HepG2 (cell line): ENCODE results near the gene SH3TC2. TPM values are rescaled to one million over a fixed set of nuclear protein-coding genes. Genes with fewer than 3 reads are reported as not detected.

Experiments used
- ARID5B ChIP-seq: IDR thresholded peaks from 2 replicates; pipeline ENCODE4 v1.4.0; 2020; ENCODE audit warnings: mild to moderate bottlenecking, missing genetic modification reagents
- CEBPG ChIP-seq: IDR thresholded peaks from 2 replicates; pipeline ENCODE4 v1.6.1; 2016
- FOXK1 ChIP-seq: sonication (generic); formaldehyde crosslinking; IDR thresholded peaks from 2 replicates; pipeline ENCODE4 v1.4.0; 2020; ENCODE audit warnings: low read depth, missing genetic modification reagents, borderline replicate concordance
- HES4 ChIP-seq: sonication (generic); formaldehyde crosslinking; IDR thresholded peaks from 2 replicates; pipeline ENCODE4 v1.9.0; 2021; ENCODE audit warnings: mild to moderate bottlenecking, missing genetic modification reagents, borderline replicate concordance
- LCORL ChIP-seq, 2 experiments: fragments of 450-650 bp in 1 of 2; sonication (generic) in 1 of 2; formaldehyde crosslinking in 1 of 2; IDR thresholded peaks; 2 replicates each; pipeline versions ENCODE4 v1.5.0 to v1.6.1; 2017 to 2020; ENCODE audit warnings: antibody characterized with exemption in 1 of 2, missing genetic modification reagents in 1 of 2
- PCBP1 ChIP-seq: fragments of 200-400 bp; formaldehyde crosslinking; IDR thresholded peaks from 2 replicates; pipeline ENCODE4 v1.6.1; 2017; ENCODE audit warnings: mild to moderate bottlenecking, low read depth, low read length, borderline replicate concordance
- SOX5 ChIP-seq: IDR thresholded peaks from 2 replicates; pipeline ENCODE4 v1.6.1; 2016; ENCODE audit warnings: borderline replicate concordance
- SRY ChIP-seq: sonication (generic); formaldehyde crosslinking; IDR thresholded peaks from 2 replicates; pipeline ENCODE4 v1.8.0; 2022; ENCODE audit warnings: mild to moderate bottlenecking, missing genetic modification reagents
- TSC22D2 ChIP-seq: sonication (generic); formaldehyde crosslinking; IDR thresholded peaks from 2 replicates; pipeline ENCODE4 v1.5.1; 2020; ENCODE audit warnings: missing genetic modification reagents, mild to moderate bottlenecking, borderline replicate concordance
- YEATS2 ChIP-seq: sonication (generic); formaldehyde crosslinking; IDR thresholded peaks from 2 replicates; pipeline ENCODE4 v1.4.0; 2020; ENCODE audit warnings: missing genetic modification reagents, borderline replicate concordance
- ZNF367 ChIP-seq: sonication (generic); formaldehyde crosslinking; IDR thresholded peaks from 2 replicates; pipeline ENCODE4 v1.4.0; 2020; ENCODE audit warnings: missing genetic modification reagents, borderline replicate concordance
- ZNF644 ChIP-seq: IDR thresholded peaks from 2 replicates; pipeline ENCODE4 v1.6.1; 2016; ENCODE audit warnings: low read depth
- ZNF770 ChIP-seq: sonication (generic); formaldehyde crosslinking; IDR thresholded peaks from 2 replicates; pipeline ENCODE4 v1.5.0; 2020; ENCODE audit warnings: mild to moderate bottlenecking, missing genetic modification reagents
- ZZZ3 ChIP-seq: sonication (generic); formaldehyde crosslinking; IDR thresholded peaks from 2 replicates; pipeline ENCODE4 v1.4.0; 2020; ENCODE audit warnings: missing genetic modification reagents, mild to moderate bottlenecking, borderline replicate concordance
- polyA plus RNA-seq, 8 experiments: library from polyadenylated mRNA; depleted of rRNA in 3 of 8; stranded (reverse) in 7 of 8; unstranded in 1 of 8; fragments of >200 nt; fragmentation: Illumina TruSeq in 4 of 8; extraction: Trizol in 4 of 8; gene quantifications; 2 replicates each; pipeline versions ENCODE4 v1.2.1 to v1.2.3, GENCODE V29; 2011 to 2016; ENCODE audit warnings: low read depth in 4 of 8, missing spikeins in 1 of 8, mixed read lengths in 1 of 8; ENCODE audit not compliant: insufficient read depth in 1 of 8
- total RNA-seq, 5 experiments: library from RNA; depleted of rRNA; stranded (reverse); fragments of >200 nt; fragmentation: Illumina TruSeq; extraction: Trizol; gene quantifications; 2 replicates each; pipeline ENCODE4 v1.2.3, GENCODE V29; 2016; ENCODE audit warnings: low read depth in 1 of 5
- TF ChIP-seq, protein P1 (sequence below): sonication (generic); formaldehyde crosslinking; IDR thresholded peaks from 2 replicates; pipeline ENCODE4 v1.5.0; 2020; ENCODE audit warnings: missing genetic modification reagents, mild to moderate bottlenecking, borderline replicate concordance
- TF ChIP-seq, protein P2 (sequence below): sonication (generic); formaldehyde crosslinking; IDR thresholded peaks from 2 replicates; pipeline ENCODE4 v1.8.0; 2022; ENCODE audit warnings: missing genetic modification reagents, mild to moderate bottlenecking, inconsistent platforms, borderline replicate concordance
- TF ChIP-seq, protein P3 (sequence below): sonication (generic); formaldehyde crosslinking; IDR thresholded peaks from 2 replicates; pipeline ENCODE4 v1.5.1; 2020; ENCODE audit warnings: mild to moderate bottlenecking, missing genetic modification reagents, moderate library complexity

SH3TC2 gene
- total and polyA plus RNA-seq, 2 of the 13 experiments (the other 11 are each of a cell fraction or from before 2014, with no cell fraction given): 0.34 to 0.71 TPM

GRCh38 chr5:149063017-149063687 is at the start of gene SH3TC2 (continued):
- TF ChIP-seq HES4 (no peak), CEBPG (CRISPR knock-in tag) (no peak), SOX5 (CRISPR knock-in tag) (peak; percentile 64; the same call in 1 of the 2 replicates), ARID5B (CRISPR knock-in tag) (0 out of 2 replicates have a peak, but pooled peaks have one; percentile 14), ZZZ3 (CRISPR knock-in tag) (no peak), SRY (CRISPR knock-in tag) (no peak), ZNF770 (peak; percentile 43; the same call in 1 of the 2 replicates), YEATS2 (CRISPR knock-in tag) (no peak), FOXK1 (CRISPR knock-in tag) (no peak), TSC22D2 (CRISPR knock-in tag) (no peak), ZNF644 (CRISPR knock-in tag) (0 out of 2 replicates have a peak, but pooled peaks have one; percentile 23), PCBP1 (no peak), LCORL (IDR thresholded peaks at IDR 0.05) (no peak), LCORL (CRISPR knock-in tag; IDR thresholded peaks at IDR 0.05) (0 out of 2 replicates have a peak, but pooled peaks have one; percentile 22), ZNF367 (no peak)
- TF ChIP-seq, protein P1, sequence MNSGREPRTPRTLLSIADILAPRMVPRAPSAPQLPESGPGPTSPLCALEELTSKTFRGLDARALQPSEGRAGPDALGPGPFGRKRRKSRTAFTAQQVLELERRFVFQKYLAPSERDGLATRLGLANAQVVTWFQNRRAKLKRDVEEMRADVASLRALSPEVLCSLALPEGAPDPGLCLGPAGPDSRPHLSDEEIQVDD (CRISPR knock-in tag): no peak
- TF ChIP-seq, protein P2, sequence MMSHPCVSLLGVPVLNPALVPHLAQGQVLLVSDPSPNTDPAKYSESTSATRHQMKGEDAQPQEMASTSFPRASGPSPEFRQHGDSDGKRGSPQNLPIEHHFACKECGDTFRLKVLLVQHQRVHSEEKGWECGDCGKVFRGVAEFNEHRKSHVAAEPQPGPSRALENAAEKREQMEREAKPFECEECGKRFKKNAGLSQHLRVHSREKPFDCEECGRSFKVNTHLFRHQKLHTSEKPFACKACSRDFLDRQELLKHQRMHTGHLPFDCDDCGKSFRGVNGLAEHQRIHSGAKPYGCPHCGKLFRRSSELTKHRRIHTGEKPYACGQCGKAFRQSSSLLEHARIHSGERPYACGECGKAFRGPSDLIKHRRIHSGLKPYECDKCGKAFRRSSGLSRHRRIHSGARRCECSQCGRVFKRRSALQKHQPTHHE (CRISPR knock-in tag): no peak
- TF ChIP-seq, protein P3, sequence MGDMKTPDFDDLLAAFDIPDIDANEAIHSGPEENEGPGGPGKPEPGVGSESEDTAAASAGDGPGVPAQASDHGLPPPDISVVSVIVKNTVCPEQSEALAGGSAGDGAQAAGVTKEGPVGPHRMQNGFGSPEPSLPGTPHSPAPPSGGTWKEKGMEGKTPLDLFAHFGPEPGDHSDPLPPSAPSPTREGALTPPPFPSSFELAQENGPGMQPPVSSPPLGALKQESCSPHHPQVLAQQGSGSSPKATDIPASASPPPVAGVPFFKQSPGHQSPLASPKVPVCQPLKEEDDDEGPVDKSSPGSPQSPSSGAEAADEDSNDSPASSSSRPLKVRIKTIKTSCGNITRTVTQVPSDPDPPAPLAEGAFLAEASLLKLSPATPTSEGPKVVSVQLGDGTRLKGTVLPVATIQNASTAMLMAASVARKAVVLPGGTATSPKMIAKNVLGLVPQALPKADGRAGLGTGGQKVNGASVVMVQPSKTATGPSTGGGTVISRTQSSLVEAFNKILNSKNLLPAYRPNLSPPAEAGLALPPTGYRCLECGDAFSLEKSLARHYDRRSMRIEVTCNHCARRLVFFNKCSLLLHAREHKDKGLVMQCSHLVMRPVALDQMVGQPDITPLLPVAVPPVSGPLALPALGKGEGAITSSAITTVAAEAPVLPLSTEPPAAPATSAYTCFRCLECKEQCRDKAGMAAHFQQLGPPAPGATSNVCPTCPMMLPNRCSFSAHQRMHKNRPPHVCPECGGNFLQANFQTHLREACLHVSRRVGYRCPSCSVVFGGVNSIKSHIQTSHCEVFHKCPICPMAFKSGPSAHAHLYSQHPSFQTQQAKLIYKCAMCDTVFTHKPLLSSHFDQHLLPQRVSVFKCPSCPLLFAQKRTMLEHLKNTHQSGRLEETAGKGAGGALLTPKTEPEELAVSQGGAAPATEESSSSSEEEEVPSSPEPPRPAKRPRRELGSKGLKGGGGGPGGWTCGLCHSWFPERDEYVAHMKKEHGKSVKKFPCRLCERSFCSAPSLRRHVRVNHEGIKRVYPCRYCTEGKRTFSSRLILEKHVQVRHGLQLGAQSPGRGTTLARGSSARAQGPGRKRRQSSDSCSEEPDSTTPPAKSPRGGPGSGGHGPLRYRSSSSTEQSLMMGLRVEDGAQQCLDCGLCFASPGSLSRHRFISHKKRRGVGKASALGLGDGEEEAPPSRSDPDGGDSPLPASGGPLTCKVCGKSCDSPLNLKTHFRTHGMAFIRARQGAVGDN (CRISPR knock-in tag): peak; percentile 58
